ENCODE measurements around the gene CISD2.
"Not testable (repeated sequence)": the region's sequence is repeated elsewhere in the genome, so short reads cannot be mapped to it uniquely, and the experiment has no call there.

CISD2 gene

GRCh38 chr4:102938063-102938462, 69.3 kb downstream of the CISD2 start:
- not testable (repeated sequence) for DNase-seq
